Small intestine (tissue), 7 donors: Measurements from ENCODE around the gene QRICH1. TPM values are rescaled to one million over a fixed set of nuclear protein-coding genes. Genes with fewer than 3 reads are reported as not detected.

Source experiments
- DNase-seq, 2 donors: peaks; one replicate each; pipeline versions ENCODE4 v3.0.0 to v3.0.0-alpha.2; 2013
- FAIRE-seq: peaks from 2 replicates; lab custom pipeline; 2012; peaks lifted over from hg19 to GRCh38; lab: Jason Lieb, UNC
- H3K27ac ChIP-seq, 3 donors: one replicate each; pipeline ENCODE4 v1.5.1; 2013; ENCODE audit warnings: low read length in 2 of 3, mild to moderate bottlenecking in 2 of 3, control low read depth in 1 of 3, inconsistent platforms in 1 of 3, low read depth in 1 of 3, moderate library complexity in 1 of 3
- H3K27me3 ChIP-seq, 3 donors: one replicate each; pipeline ENCODE4 v1.6.1; 2013; ENCODE audit warnings: low read length in 3 of 3, inconsistent platforms in 1 of 3; ENCODE audit not compliant: control insufficient read depth in 3 of 3, insufficient read depth in 3 of 3
- H3K36me3 ChIP-seq, 3 donors: one replicate each; pipeline ENCODE4 v1.6.1; 2013; ENCODE audit warnings: low read length in 3 of 3, inconsistent platforms in 1 of 3, low read depth in 1 of 3, mild to moderate bottlenecking in 1 of 3, moderate library complexity in 1 of 3; ENCODE audit not compliant: control insufficient read depth in 3 of 3, insufficient read depth in 2 of 3
- H3K4me1 ChIP-seq, 3 donors: one replicate each; pipeline ENCODE4 v1.6.1; 2013; ENCODE audit warnings: low read length in 2 of 3, inconsistent platforms in 1 of 3, low read depth in 1 of 3, mild to moderate bottlenecking in 1 of 3, moderate library complexity in 1 of 3; ENCODE audit not compliant: control insufficient read depth in 3 of 3, insufficient read depth in 2 of 3
- H3K4me3 ChIP-seq, 3 donors: one replicate each; pipeline ENCODE4 v1.5.1; 2013; ENCODE audit warnings: low read length in 3 of 3, control low read depth in 1 of 3, inconsistent platforms in 1 of 3, low read depth in 1 of 3, mild to moderate bottlenecking in 1 of 3, moderate library complexity in 1 of 3
- H3K9me3 ChIP-seq, 2 donors: one replicate each; pipeline ENCODE4 v1.6.1; 2013; ENCODE audit warnings: low read depth in 1 of 2, low read length in 1 of 2; ENCODE audit not compliant: control insufficient read depth in 2 of 2, insufficient read depth in 1 of 2
- WGBS, 3 donors: extraction: QIAGEN DNeasy Blood & Tissue Kit; methylation state at CpG; one replicate each; pipeline ENCODE4 v1.1.7; 2013; 5-methylcytosine and 5-hydroxymethylcytosine counted together
- polyA plus RNA-seq, 4 donors: library from polyadenylated mRNA; stranded (reverse) in 3 of 4; unstranded in 1 of 4; fragments of 200-250 nt in 3 of 4; fragments of 120-200 nt in 1 of 4; gene quantifications; one replicate each; pipeline versions ENCODE4 v1.2.1 to v1.2.3, GENCODE V29; 2013
- donor health status: healthy with polysubstance abuse.
- donor health status: control.
- donor health status: control.
- donor health status: Bipolar disorder and iron deficiency.
- donor health status: healthy.

Gene QRICH1
- polyA plus RNA-seq, 4 donors: 27.9 to 57.8 (median 38.8) TPM

DNA sequence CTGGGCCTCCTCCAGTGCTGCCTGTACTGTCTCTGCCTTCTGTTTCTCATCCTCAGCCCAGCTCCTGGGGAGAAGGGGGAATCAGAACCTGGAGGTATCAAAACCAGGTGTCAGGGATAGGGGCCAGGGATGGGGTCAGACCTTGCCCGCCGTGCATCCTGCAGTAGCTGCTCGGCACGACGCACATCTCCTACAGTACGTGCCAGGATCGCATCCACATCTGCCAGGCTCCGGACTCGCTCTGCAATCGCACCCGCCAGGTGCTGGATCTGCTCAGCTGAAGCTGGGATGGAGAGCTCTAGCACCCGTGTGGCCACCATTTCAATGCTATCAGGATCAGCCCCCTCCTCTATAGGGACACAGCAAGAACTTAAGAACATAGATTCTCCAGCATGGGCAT is 28.2 kb upstream of the QRICH1 start:
- DNase-seq (no peak), FAIRE-seq (no peak)
- H3K4me1 ChIP-seq: peaks cover 0 to 11% (median 6%) of the 10 kb centered on the region in 3 donors
- no peak overlapping the region for H3K4me3 ChIP-seq
- H3K27me3 ChIP-seq: no peaks in the 10 kb centered on the region
- H3K9me3 ChIP-seq: no peaks in the 10 kb centered on the region
- H3K27ac ChIP-seq: no peak overlapping the region
- H3K36me3 ChIP-seq: peaks cover 0 to 86% (median 7%) of the 10 kb centered on the region in 3 donors
- whole genome bisulfite sequencing, 3 donors: 95 to 99% (median 95%) methylated on average over 10 to 12 of the region's 12 CpGs

DNA sequence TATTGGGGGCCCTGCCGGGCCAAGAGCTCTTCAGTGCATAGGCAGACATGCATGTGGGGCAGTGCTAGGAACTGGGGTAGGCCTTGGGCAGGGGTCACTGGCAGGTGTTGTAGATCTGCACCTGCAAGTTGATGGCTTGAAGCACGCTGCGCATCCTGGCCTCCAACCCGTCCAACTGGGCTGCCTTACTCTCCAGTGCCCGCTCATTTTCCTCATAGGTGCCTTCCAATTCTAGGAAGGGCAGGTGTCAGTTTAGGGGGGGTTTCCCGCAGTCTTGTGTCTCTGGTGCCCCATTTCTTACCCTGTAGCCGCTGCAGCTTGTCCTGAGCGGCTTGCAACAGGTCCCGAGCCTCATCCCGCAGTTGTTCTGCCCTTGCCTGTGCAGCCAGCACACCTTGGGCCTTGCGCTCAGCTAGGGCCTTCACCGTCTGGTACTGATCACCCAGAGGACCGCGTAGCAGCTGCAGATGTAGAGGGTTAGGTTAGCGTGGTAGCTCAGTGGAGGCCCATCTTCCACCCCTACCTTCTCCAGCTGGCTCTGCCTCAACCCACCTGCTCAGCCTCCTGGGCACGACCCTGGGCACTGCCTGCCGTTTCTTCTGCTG is 27.4 kb upstream of the QRICH1 start:
- Histone ChIP-seq H3K4me3 (peak overlapping the region in 2 of 3 donors; percentile 82 to 99), H3K36me3 (peaks cover 3 to 86% (median 14%) of the 10 kb centered on the region in 3 donors), H3K9me3 (no peaks in the 10 kb centered on the region), H3K4me1 (peaks cover 0 to 11% (median 6%) of the 10 kb centered on the region in 3 donors), H3K27me3 (no peaks in the 10 kb centered on the region), H3K27ac (peak overlapping the region; percentile 67 to 98 (median 76))
- FAIRE-seq: no peak
- no peak for DNase-seq
- 76 to 86% (median 79%) methylated on average over 17 of the region's 17 CpGs for WGBS, 3 donors

DNA sequence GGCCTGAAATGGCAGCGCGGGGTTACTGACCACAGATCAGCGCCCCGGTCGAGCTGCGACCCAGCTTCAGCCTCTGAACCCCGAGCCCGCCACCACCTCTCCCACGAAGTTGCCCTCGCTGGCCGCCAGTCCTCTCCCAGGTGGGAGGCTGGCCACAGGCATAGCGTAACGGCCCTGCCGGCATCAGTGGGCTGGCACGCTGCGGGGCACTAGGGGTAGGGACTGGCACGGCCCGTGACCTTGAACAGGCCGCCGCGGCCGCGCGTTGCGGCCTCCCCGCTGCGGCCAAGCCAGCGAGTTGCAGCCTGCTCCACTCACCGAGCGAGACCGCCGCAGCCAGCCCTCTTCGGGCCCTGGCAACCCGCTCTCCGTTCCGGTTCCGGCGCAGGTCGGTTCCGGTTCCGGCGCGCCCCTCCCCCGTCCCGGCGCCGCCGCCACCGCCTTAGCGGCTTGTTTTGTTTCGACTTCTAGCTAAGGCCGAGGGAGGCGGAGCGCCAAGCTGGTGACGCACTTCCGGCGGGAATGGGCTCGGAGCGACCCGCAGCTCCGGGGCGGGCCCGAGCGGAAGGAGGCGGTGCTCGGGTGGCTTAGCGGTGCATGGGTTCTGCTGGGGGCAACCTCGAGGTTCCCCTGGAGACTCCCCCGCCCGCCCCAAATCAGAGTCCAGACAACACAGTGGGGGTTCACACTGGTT is 26.7 kb upstream of the QRICH1 start, which contains the start of gene USP19:
USP19 (minus strand) TSS at position 386 of the 694 bp plus-strand sequence. CDS start 1,678 bp downstream, outside the sequence.
- DNase-seq (peak; percentile 95 to 99), FAIRE-seq (no peak)
- Histone ChIP-seq H3K9me3 (no peaks in the 10 kb centered on the region), H3K27me3 (no peaks in the 10 kb centered on the region), H3K4me3 (peak within 1 kb of the TSS; percentile 82 to 99 (median 90)), H3K27ac (peak within 1 kb of the TSS; percentile 76 to 98 (median 86)), H3K36me3 (peaks cover 8 to 86% (median 14%) of the 10 kb centered on the region in 3 donors), H3K4me1 (peaks cover 0 to 11% (median 6%) of the 10 kb centered on the region in 3 donors)
- 0 to 1% (median 1%) methylated on average over 49 to 70 of the region's 70 CpGs for WGBS, 3 donors

DNA sequence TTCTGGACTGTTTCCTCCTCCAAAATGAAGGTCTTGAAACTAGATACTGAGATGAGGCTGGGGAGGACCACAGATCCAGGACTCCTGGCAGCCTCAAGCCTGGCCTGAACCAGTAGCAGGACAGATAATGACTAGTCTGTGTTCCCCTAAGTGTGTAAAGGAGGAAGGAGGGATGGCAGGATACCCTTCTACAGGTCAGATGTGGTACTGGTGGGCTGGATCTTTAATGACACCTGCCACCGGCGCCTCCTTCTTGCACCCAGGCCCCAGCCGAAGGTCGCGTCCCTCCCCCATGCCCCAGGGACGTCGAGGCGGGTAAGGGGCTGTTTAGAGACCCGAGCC is 26.2 kb upstream of the QRICH1 start:
- no peaks in the 10 kb centered on the region for H3K9me3 ChIP-seq
- no peaks in the 10 kb centered on the region for H3K27me3 ChIP-seq
- peak overlapping the region; percentile 76 to 98 (median 86) for H3K27ac ChIP-seq
- H3K4me3 ChIP-seq: peak overlapping the region; percentile 82 to 99 (median 90)
- H3K4me1 ChIP-seq: peaks cover 0 to 11% (median 6%) of the 10 kb centered on the region in 3 donors
- 0 to 2% (median 0%) methylated on average over 4 to 9 of the region's 9 CpGs for WGBS, 3 donors
- DNase-seq: no peak
- no peak for FAIRE-seq
- peaks cover 11 to 87% (median 20%) of the 10 kb centered on the region in 3 donors for H3K36me3 ChIP-seq

DNA sequence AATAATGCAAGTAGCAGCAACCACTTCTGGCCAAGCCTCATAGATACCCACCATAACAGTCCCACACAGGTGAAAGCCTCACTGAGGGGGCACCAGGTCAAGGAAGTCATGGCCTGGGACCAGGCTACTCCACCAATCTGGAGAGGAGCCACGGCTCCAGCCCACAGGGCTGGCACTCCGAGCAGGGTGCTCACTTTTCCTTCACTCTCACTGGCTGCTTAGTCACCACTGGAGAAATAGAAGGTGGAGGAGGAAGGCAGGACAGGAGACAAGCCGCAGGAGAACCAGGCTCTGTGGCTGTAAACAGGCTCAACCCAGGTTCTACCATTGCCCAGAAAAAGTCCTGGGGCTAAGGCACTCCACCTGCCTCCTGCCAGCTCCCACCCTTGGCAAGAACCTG is 25.6 kb upstream of the QRICH1 start:
- H3K27me3 ChIP-seq: no peaks in the 10 kb centered on the region
- peak overlapping the region in 1 of 3 donors; percentile 98 for H3K27ac ChIP-seq
- H3K9me3 ChIP-seq: no peaks in the 10 kb centered on the region
- FAIRE-seq (no peak), DNase-seq (no peak)
- H3K36me3 ChIP-seq: peaks cover 11 to 87% (median 24%) of the 10 kb centered on the region in 3 donors
- peaks cover 0 to 11% (median 6%) of the 10 kb centered on the region in 3 donors for H3K4me1 ChIP-seq
- peak overlapping the region in 2 of 3 donors; percentile 82 to 99 for H3K4me3 ChIP-seq
- WGBS, 3 donors: 44 to 75% (median 52%) methylated on average over 3 of the region's 3 CpGs

DNA sequence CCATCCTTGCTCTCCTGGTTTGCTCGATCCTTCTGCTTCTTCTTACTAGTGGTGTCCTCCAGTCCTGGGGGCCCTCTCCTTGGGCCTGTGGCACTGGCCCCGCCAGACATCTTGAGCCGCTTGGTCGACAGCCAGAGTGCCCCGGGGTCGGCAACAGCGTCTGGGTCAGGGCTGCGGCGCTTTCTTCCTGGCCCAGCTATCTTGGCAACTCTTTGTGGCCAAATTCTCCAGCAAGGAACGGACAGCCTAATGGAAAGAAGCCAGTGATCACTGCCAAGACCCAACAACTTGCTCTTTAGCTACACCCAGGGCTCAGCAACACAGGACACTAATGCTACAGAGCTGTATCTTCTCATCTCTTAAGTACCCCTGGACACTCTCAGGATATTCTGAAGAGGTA is 25.2 kb upstream of the QRICH1 start:
- Histone ChIP-seq H3K9me3 (no peaks in the 10 kb centered on the region), H3K4me1 (peaks cover 0 to 11% (median 6%) of the 10 kb centered on the region in 3 donors), H3K36me3 (peaks cover 11 to 87% (median 28%) of the 10 kb centered on the region in 3 donors), H3K27ac (no peak overlapping the region), H3K27me3 (no peaks in the 10 kb centered on the region), H3K4me3 (no peak overlapping the region)
- FAIRE-seq (no peak), DNase-seq (no peak)
- 75 to 94% (median 82%) methylated on average over 10 of the region's 10 CpGs for WGBS, 3 donors

DNA sequence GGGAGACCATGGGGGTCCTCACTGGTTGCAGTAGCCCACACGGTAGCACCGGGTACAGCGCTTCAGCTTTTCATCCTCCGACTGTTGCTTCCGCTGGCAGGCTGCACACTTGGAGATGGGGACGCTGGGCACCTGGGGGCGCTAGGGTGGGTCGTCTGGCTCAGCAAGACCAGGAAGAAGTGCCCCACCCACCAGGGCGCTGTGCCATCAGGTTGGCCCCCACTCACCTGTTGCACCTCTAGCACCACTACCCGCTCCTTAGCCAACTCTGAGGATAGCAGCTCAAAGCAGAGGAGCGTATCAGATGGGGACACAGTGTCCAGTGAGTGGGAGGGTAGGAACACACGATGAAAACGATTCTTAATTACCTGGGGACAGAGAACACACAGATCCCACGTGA is 18.4 kb upstream of the QRICH1 start:
- Histone ChIP-seq H3K4me3 (no peak overlapping the region), H3K27me3 (no peaks in the 10 kb centered on the region), H3K36me3 (peaks cover 26 to 99% (median 58%) of the 10 kb centered on the region in 3 donors), H3K4me1 (peaks cover 0 to 6% (median 0%) of the 10 kb centered on the region in 3 donors), H3K27ac (no peak overlapping the region), H3K9me3 (no peaks in the 10 kb centered on the region)
- FAIRE-seq (no peak), DNase-seq (no peak)
- 84 to 88% (median 84%) methylated on average over 12 to 14 of the region's 14 CpGs for WGBS, 3 donors

DNA sequence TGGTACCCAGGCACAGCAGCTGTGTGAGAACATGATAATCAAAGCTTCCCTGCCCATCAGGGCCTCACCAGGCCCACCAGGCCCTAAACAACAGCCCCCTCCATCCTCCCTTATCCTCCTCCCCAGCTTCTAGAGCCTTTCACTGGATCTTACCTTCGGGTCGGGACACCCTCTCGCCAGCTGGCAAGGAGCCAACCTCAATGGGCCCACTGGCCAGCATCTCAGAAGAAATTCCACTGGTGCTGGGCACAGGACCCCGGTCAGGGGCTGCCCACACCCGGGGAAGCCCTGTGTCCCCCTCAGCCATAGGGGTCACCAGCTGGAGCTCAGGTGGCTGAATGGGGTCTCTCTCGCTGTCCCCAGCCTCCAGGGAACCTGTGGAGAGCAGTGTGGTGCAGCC is 17.5 kb upstream of the QRICH1 start:
- peaks cover 24 to 95% (median 50%) of the 10 kb centered on the region in 3 donors for H3K36me3 ChIP-seq
- DNase-seq (no peak), FAIRE-seq (no peak)
- H3K4me1 ChIP-seq: peaks cover 0 to 6% (median 0%) of the 10 kb centered on the region in 3 donors
- H3K9me3 ChIP-seq: no peaks in the 10 kb centered on the region
- H3K27ac ChIP-seq: no peak overlapping the region
- 75 to 86% (median 80%) methylated on average over 6 of the region's 6 CpGs for WGBS, 3 donors
- H3K4me3 ChIP-seq: no peak overlapping the region
- H3K27me3 ChIP-seq: no peaks in the 10 kb centered on the region
